Osteocyte (in vitro differentiated cells): ENCODE results near the gene SEPTIN8. TPM values are rescaled to one million over a fixed set of nuclear protein-coding genes. Genes with fewer than 3 reads are reported as not detected.

ENCODE experiments used
- DNase-seq: peaks from one replicate; pipeline ENCODE4 v3.0.0; 2021; ENCODE audit warnings: mixed read lengths; ENCODE audit not compliant: unreplicated experiment; ENCODE audit errors: extremely low spot score
- H3K27ac Mint-ChIP-seq: one replicate; pipeline ENCODE4 v1.8.0; 2021; ENCODE audit warnings: mild to moderate bottlenecking, mixed read lengths; ENCODE audit not compliant: unreplicated experiment
- H3K27me3 Mint-ChIP-seq: one replicate; pipeline ENCODE4 v1.8.0; 2021; ENCODE audit warnings: mixed read lengths; ENCODE audit not compliant: unreplicated experiment
- H3K36me3 Mint-ChIP-seq: one replicate; pipeline ENCODE4 v1.8.0; 2021; ENCODE audit warnings: mixed read lengths; ENCODE audit not compliant: unreplicated experiment
- H3K4me1 Mint-ChIP-seq: one replicate; pipeline ENCODE4 v1.8.0; 2021; ENCODE audit warnings: mixed read lengths; ENCODE audit not compliant: unreplicated experiment
- H3K4me3 Mint-ChIP-seq: one replicate; pipeline ENCODE4 v1.8.0; 2021; ENCODE audit warnings: mild to moderate bottlenecking, moderate library complexity, mixed read lengths; ENCODE audit not compliant: unreplicated experiment
- H3K9me3 Mint-ChIP-seq: one replicate; pipeline ENCODE4 v1.8.0; 2021; ENCODE audit warnings: mixed read lengths; ENCODE audit not compliant: unreplicated experiment
- CTCF ChIP-seq: fragments of 200-600 bp; sonication (generic); IDR thresholded peaks from 2 replicates; pipeline ENCODE4 v1.5.0; 2021; ENCODE audit warnings: antibody characterized with exemption, mild to moderate bottlenecking, moderate library complexity
- total RNA-seq: library from RNA; stranded (reverse); gene quantifications from 2 replicates; pipeline ENCODE4 v1.2.1, GENCODE V29; 2021

The SEPTIN8 gene
- total RNA-seq, 1 donor from 2014 or later: 57.9 TPM

- peaks cover 17% of the 10 kb centered on the region for H3K36me3 Mint-ChIP-seq
- no peaks in the 10 kb centered on the region for H3K9me3 Mint-ChIP-seq
- H3K4me3 Mint-ChIP-seq: no peak overlapping the region
- DNase-seq: no peak
- no peaks in the 10 kb centered on the region for H3K27me3 Mint-ChIP-seq
- peaks cover 18% of the 10 kb centered on the region for H3K4me1 Mint-ChIP-seq
- no peak for TF ChIP-seq CTCF
- H3K27ac Mint-ChIP-seq: no peak overlapping the region
These were observed 22.9 kb downstream of the SEPTIN8 start for GRCh38 chr5:132754111-132754510.

- Mint-ChIP-seq H3K27ac (no peak overlapping the region), H3K4me3 (no peak overlapping the region), H3K36me3 (peaks cover 10% of the 10 kb centered on the region), H3K27me3 (peaks cover 4% of the 10 kb centered on the region), H3K9me3 (no peaks in the 10 kb centered on the region), H3K4me1 (peaks cover 18% of the 10 kb centered on the region)
- DNase-seq: peak; percentile 75
- no peak for TF ChIP-seq CTCF
These were observed 23.7 kb downstream of the SEPTIN8 start for GRCh38 chr5:132753135-132753987.

DNA sequence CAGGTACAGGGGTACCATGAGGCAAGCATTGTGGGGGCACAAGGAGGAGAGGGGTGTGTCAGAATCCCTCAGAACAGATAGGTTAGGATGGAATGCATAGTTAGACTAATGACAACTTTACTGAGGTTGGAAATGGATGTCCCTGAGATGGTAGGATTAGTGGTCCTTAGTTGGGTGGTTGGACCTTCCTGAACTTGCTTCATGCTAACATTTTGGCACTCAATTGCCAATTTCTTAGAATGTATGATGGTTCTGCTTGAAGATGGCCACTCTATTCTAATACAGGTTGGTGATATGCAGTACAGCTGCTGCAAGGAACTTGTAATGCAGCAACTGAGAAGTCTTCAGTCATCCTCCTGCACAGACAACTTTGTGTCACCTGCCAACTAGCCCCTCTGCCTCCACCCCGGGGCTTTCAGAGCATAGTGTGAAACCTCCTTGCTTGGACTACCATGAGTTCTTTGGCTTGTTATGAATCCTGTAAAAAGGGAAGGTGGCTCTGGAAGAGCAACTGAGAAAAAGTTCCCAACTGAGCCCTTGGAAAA lies 24.4 kb downstream of the SEPTIN8 start:
- peaks cover 18% of the 10 kb centered on the region for H3K4me1 Mint-ChIP-seq
- no peaks in the 10 kb centered on the region for H3K9me3 Mint-ChIP-seq
- no peak overlapping the region for H3K4me3 Mint-ChIP-seq
- H3K27me3 Mint-ChIP-seq: peaks cover 5% of the 10 kb centered on the region
- peaks cover 8% of the 10 kb centered on the region for H3K36me3 Mint-ChIP-seq
- DNase-seq: peak; percentile 25
- H3K27ac Mint-ChIP-seq: no peak overlapping the region
- no peak for TF ChIP-seq CTCF

GRCh38 chr5:132751971-132752580 lies 25.0 kb downstream of the SEPTIN8 start:
- Mint-ChIP-seq H3K4me3 (no peak overlapping the region), H3K4me1 (peaks cover 18% of the 10 kb centered on the region), H3K36me3 (peaks cover 6% of the 10 kb centered on the region), H3K27me3 (peaks cover 5% of the 10 kb centered on the region), H3K27ac (no peak overlapping the region), H3K9me3 (no peaks in the 10 kb centered on the region)
- DNase-seq: peak; percentile 56
- no peak for TF ChIP-seq CTCF

DNA sequence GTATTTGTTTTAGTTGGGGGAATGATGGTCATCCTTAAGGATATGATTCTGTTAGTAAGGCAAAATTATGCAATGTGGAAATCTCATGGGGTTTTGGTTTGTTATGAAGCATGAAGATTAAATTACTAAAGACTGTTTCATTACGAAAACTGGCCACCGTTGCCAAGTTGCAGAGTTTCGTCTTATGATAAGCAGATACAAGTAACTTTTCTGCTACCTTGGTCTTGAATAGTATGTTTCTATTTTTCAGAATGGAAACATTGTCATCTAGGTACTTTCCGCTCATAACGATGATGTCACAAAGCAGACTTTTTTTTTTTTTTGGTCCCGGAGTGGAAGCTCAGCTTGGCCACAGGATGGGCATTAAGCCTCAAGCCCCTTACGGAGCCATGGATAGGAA lies 25.6 kb downstream of the SEPTIN8 start:
- H3K4me3 Mint-ChIP-seq: no peak overlapping the region
- no peaks in the 10 kb centered on the region for H3K9me3 Mint-ChIP-seq
- H3K27ac Mint-ChIP-seq: no peak overlapping the region
- H3K27me3 Mint-ChIP-seq: peaks cover 5% of the 10 kb centered on the region
- TF ChIP-seq CTCF: no peak
- no peak for DNase-seq
- peaks cover 6% of the 10 kb centered on the region for H3K36me3 Mint-ChIP-seq
- H3K4me1 Mint-ChIP-seq: peaks cover 20% of the 10 kb centered on the region
